Measurements from ENCODE around the gene DHH.

- TF ChIP-seq CTCF (IDR thresholded peaks at IDR 0.05; ENCODE audit: low read depth, low read length), result no peak
- no peak for TF ChIP-seq EZH2phosphoT487 (IDR thresholded peaks at IDR 0.05; ENCODE audit: low read depth)
Measured at GRCh38 chr12:49092816-49093406, 1.7 kb downstream of the DHH start.
